Measurements from ENCODE around the gene FTO.

- TF ChIP-seq, protein P1, sequence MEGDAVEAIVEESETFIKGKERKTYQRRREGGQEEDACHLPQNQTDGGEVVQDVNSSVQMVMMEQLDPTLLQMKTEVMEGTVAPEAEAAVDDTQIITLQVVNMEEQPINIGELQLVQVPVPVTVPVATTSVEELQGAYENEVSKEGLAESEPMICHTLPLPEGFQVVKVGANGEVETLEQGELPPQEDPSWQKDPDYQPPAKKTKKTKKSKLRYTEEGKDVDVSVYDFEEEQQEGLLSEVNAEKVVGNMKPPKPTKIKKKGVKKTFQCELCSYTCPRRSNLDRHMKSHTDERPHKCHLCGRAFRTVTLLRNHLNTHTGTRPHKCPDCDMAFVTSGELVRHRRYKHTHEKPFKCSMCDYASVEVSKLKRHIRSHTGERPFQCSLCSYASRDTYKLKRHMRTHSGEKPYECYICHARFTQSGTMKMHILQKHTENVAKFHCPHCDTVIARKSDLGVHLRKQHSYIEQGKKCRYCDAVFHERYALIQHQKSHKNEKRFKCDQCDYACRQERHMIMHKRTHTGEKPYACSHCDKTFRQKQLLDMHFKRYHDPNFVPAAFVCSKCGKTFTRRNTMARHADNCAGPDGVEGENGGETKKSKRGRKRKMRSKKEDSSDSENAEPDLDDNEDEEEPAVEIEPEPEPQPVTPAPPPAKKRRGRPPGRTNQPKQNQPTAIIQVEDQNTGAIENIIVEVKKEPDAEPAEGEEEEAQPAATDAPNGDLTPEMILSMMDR (IDR thresholded peaks at IDR 0.05) = no peak
- no peak for TF ChIP-seq POLR2A (IDR thresholded peaks at IDR 0.05)
Observed at GRCh38 chr16:53953336-53953735, 249.4 kb downstream of the FTO start.

Measured in thyroid gland (tissue), 4 donors.